ENCODE results near the gene HOXD4. TPM values are rescaled to one million over a fixed set of nuclear protein-coding genes. Genes with fewer than 3 reads are reported as not detected.
A peak's percentile ranks its signal among the peaks of the same experiment; 100 is the strongest.

HOXD4 gene
- total RNA-seq, 4 donors from 2014 or later, result 2.2 to 25.5 (median 15.3) TPM

- H3K27ac ChIP-seq, result peak overlapping the region; percentile 78 to 88 (median 86)
- no peaks in the 10 kb centered on the region for H3K9me3 ChIP-seq
- H3K4me3 ChIP-seq, result peak overlapping the region; percentile 38 to 72 (median 55)
- intact Hi-C loops (cut with DNase I; ENCODE audit: low total_unique reads), result no loop called here
- peaks cover 0 to 24% (median 16%) of the 10 kb centered on the region in 4 donors for H3K4me1 ChIP-seq
- no peak for DNase-seq
- TF ChIP-seq EP300 (IDR thresholded peaks at IDR 0.05; ENCODE audit: low read depth) (no peak), POLR2AphosphoS5 (IDR thresholded peaks at IDR 0.05) (no peak), POLR2A (IDR thresholded peaks at IDR 0.05) (no peak)
- TF ChIP-seq, protein P1, sequence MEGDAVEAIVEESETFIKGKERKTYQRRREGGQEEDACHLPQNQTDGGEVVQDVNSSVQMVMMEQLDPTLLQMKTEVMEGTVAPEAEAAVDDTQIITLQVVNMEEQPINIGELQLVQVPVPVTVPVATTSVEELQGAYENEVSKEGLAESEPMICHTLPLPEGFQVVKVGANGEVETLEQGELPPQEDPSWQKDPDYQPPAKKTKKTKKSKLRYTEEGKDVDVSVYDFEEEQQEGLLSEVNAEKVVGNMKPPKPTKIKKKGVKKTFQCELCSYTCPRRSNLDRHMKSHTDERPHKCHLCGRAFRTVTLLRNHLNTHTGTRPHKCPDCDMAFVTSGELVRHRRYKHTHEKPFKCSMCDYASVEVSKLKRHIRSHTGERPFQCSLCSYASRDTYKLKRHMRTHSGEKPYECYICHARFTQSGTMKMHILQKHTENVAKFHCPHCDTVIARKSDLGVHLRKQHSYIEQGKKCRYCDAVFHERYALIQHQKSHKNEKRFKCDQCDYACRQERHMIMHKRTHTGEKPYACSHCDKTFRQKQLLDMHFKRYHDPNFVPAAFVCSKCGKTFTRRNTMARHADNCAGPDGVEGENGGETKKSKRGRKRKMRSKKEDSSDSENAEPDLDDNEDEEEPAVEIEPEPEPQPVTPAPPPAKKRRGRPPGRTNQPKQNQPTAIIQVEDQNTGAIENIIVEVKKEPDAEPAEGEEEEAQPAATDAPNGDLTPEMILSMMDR (IDR thresholded peaks at IDR 0.05), result no peak
- peaks cover 97% of the 10 kb centered on the region for H3K27me3 ChIP-seq
- H3K36me3 ChIP-seq, result no peaks in the 10 kb centered on the region
- WGBS, 2 donors (ENCODE audit: low coverage in 1 of 2), result 9% methylated on average over 46 of the region's 47 CpGs; no CpG with 5 or more reads in 1 of the 2 donors
- in situ Hi-C loops (cut with MboI; ENCODE audit: low pct_ligation_motif_present in 1 of 4, low pct_unique_long_range_greater_than_20kb in 1 of 4, low sequenced_read_pairs in 3 of 4), result loop anchor here (10.0 to 25.0 kb wide), 5 partner anchors 333 to 1033 kb away; no protein-coding TSS in a partner anchor
Observed at GRCh38 chr2:176122052-176122682, 29.2 kb upstream of the HOXD4 start.

DNA sequence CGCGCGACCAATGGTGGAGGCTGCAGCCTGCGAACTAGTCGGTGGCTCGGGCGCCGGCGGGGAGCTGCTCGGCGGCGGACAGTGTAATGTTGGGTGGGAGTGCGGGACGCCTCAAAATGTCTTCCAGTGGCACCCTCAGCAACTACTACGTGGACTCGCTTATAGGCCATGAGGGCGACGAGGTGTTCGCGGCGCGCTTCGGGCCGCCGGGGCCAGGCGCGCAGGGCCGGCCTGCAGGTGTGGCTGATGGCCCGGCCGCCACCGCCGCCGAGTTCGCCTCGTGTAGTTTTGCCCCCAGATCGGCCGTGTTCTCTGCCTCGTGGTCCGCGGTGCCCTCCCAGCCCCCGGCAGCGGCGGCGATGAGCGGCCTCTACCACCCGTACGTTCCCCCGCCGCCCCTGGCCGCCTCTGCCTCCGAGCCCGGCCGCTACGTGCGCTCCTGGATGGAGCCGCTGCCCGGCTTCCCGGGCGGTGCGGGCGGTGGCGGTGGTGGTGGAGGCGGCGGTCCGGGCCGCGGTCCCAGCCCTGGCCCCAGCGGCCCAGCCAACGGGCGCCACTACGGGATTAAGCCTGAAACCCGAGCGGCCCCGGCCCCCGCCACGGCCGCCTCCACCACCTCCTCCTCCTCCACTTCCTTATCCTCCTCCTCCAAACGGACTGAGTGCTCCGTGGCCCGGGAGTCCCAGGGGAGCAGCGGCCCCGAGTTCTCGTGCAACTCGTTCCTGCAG is 28.5 kb upstream of the HOXD4 start, which contains the start of gene HOXD9:
HOXD9 (plus strand) TSS at position 37 of the 728 bp plus-strand sequence; CDS start at position 87, 50 bp downstream.
- peaks cover under 1 to 27% (median 17%) of the 10 kb centered on the region in 4 donors for H3K4me1 ChIP-seq
- TF ChIP-seq, protein P1 (IDR thresholded peaks at IDR 0.05), result no peak
- peak; percentile 44 for TF ChIP-seq POLR2A (IDR thresholded peaks at IDR 0.05)
- peak; percentile 50 to 71 (median 66) for TF ChIP-seq POLR2AphosphoS5 (IDR thresholded peaks at IDR 0.05)
- TF ChIP-seq EP300 (IDR thresholded peaks at IDR 0.05; ENCODE audit: low read depth), result no peak
- WGBS, 2 donors (ENCODE audit: low coverage in 1 of 2), result 6% methylated on average over 32 of the region's 84 CpGs; no CpG with 5 or more reads in 1 of the 2 donors

GRCh38 chr2:176123411-176124109 is 27.8 kb upstream of the HOXD4 start:
- peak overlapping the region; percentile 78 to 88 (median 86) for H3K27ac ChIP-seq
- intact Hi-C loops (cut with DNase I; ENCODE audit: low total_unique reads) (no loop called here), in situ Hi-C loops (cut with MboI; ENCODE audit: low pct_ligation_motif_present in 1 of 4, low pct_unique_long_range_greater_than_20kb in 1 of 4, low sequenced_read_pairs in 3 of 4) (loop anchor here (10.0 to 25.0 kb wide), 5 partner anchors 331 to 1031 kb away; no protein-coding TSS in a partner anchor)
- no peak for DNase-seq
- peaks cover 7 to 33% (median 20%) of the 10 kb centered on the region in 4 donors for H3K4me1 ChIP-seq
- H3K4me3 ChIP-seq, result peak overlapping the region; percentile 38 to 72 (median 55)
- 15 to 29% methylated on average over 13 to 38 of the region's 40 CpGs for WGBS, 2 donors (ENCODE audit: low coverage in 1 of 2)
- H3K36me3 ChIP-seq, result no peaks in the 10 kb centered on the region
- H3K9me3 ChIP-seq, result no peaks in the 10 kb centered on the region
- TF ChIP-seq EP300 (IDR thresholded peaks at IDR 0.05; ENCODE audit: low read depth) (no peak), POLR2AphosphoS5 (IDR thresholded peaks at IDR 0.05) (no peak), POLR2A (IDR thresholded peaks at IDR 0.05) (no peak)
- TF ChIP-seq, protein P1 (IDR thresholded peaks at IDR 0.05), result no peak
- peaks cover 96% of the 10 kb centered on the region for H3K27me3 ChIP-seq

More for the DNA sequence above, 28.5 kb upstream of the HOXD4 start, which contains the start of gene HOXD9:
- DNase-seq, result peak; percentile 74
- intact Hi-C loops (cut with DNase I; ENCODE audit: low total_unique reads), result no loop called here
- Histone ChIP-seq H3K27me3 (peaks cover 96% of the 10 kb centered on the region), H3K4me3 (peak within 1 kb of the TSS; percentile 38 to 72 (median 55)), H3K9me3 (no peaks in the 10 kb centered on the region), H3K36me3 (no peaks in the 10 kb centered on the region), H3K27ac (peak within 1 kb of the TSS; percentile 78 to 88 (median 86))
- in situ Hi-C loops (cut with MboI; ENCODE audit: low pct_ligation_motif_present in 1 of 4, low pct_unique_long_range_greater_than_20kb in 1 of 4, low sequenced_read_pairs in 3 of 4), result loop anchor here (10.0 to 25.0 kb wide), 5 partner anchors 332 to 1032 kb away; no protein-coding TSS in a partner anchor

Data from transverse colon (tissue), 4 donors.